ENCODE results near the gene IQCN.

IQCN gene

DNA sequence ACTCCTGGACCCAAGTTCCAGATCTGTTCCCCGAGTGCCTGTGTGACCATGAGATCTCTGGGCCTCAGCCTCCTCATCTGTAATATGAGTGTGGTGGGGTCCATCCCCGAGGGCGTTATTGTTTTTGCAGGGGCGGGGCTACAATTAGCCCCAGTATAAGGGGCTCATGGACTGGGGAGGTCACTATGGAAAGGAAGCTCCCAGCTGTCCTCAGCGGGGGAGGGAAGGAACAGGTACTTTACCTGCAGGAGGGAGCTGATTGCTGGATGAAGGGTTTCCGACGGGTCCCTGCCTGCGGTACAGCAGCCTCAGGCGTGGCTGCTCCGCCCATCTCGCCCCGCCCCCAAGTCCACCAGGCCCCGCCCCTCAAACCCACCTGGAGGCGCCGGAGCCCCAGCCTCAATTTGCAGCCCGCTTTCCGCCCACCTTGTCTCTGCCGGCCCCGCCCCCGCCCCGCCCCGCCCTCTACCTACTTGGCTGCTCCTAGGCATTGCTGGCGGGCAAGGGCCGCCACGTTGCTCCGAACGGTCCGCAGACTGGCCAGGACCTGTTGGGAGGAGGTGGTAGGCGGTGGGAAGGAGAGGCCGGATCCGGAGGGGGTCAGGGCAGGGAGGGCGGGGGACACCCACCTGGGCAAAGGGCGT lies 53.5 kb downstream of the IQCN start:
- no peak overlapping the region for H3K4me3 ChIP-seq (replicated peaks in 1 of 2; ENCODE audit: low read depth in 2 of 2, low read length in 2 of 2)
- no peak for DNase-seq (ENCODE audit: low read depth in 2 of 2)
- TF ChIP-seq, protein P1, sequence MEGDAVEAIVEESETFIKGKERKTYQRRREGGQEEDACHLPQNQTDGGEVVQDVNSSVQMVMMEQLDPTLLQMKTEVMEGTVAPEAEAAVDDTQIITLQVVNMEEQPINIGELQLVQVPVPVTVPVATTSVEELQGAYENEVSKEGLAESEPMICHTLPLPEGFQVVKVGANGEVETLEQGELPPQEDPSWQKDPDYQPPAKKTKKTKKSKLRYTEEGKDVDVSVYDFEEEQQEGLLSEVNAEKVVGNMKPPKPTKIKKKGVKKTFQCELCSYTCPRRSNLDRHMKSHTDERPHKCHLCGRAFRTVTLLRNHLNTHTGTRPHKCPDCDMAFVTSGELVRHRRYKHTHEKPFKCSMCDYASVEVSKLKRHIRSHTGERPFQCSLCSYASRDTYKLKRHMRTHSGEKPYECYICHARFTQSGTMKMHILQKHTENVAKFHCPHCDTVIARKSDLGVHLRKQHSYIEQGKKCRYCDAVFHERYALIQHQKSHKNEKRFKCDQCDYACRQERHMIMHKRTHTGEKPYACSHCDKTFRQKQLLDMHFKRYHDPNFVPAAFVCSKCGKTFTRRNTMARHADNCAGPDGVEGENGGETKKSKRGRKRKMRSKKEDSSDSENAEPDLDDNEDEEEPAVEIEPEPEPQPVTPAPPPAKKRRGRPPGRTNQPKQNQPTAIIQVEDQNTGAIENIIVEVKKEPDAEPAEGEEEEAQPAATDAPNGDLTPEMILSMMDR (IDR thresholded peaks at IDR 0.05; ENCODE audit: low read depth, low read length) = no peak

DNA sequence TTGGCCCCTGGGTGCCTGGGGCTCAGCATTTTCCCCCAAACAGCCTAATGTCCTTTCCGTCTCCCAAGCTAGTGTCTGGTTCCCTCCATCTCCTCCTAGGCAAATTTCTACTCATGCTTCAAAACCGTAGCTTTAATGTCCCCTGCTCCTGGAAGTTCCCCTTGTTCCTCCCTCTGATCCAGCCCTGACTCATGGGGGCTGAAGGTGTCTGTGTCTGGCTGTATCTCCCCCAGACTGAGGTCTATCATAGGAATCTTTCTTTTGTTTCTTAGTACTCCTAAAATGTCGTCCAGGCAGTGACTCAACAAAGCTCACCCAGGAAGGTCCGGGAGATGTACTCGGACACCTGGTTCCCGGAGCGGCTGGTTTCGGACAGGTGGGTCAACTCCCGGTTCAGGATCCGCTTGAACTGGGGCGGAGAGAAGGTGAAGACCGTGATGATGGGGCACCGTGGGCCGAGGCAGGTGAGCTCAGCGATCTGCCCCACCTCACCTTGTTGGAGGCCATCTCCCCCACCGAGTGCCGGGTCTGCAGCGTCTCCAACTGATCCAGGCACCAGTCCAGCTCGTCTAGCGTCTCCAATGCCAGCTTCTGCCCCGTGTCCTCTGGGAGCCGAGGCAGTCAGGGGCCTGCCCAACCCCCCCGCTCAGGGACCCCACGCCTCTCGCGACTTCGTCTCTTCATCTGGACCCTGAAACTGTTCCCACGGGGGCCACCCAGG lies 54.2 kb downstream of the IQCN start:
- no peak overlapping the region for H3K4me3 ChIP-seq (replicated peaks in 1 of 2; ENCODE audit: low read depth in 2 of 2, low read length in 2 of 2)
- DNase-seq (ENCODE audit: low read depth in 2 of 2) = peak in 1 of 2 donors; percentile 9
- TF ChIP-seq, protein P1 (IDR thresholded peaks at IDR 0.05; ENCODE audit: low read depth, low read length) = no peak

DNA sequence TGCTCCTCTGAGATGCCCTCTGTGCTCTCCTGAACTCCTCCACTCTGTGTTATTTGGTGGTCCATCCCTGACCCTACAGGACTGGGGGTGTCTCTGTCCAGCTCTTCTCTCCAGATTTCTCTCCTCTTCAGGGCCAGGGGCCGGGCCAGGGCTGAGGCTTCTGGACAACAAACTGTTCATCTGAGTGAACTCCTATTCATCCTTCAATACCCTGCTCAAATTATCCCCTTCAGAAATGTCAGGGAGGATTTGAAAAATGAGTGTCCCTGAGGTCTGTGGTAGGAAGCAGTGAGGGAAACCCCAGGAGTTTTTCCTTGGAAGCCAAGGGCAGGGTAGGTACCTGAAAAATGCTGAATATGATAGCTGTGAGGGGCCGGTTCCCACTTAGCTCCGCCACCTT lies 55.7 kb downstream of the IQCN start:
- no peak overlapping the region for H3K4me3 ChIP-seq (replicated peaks in 1 of 2; ENCODE audit: low read depth in 2 of 2, low read length in 2 of 2)
- TF ChIP-seq, protein P1 (IDR thresholded peaks at IDR 0.05; ENCODE audit: low read depth, low read length) = no peak
- DNase-seq (ENCODE audit: low read depth in 2 of 2) = no peak

DNA sequence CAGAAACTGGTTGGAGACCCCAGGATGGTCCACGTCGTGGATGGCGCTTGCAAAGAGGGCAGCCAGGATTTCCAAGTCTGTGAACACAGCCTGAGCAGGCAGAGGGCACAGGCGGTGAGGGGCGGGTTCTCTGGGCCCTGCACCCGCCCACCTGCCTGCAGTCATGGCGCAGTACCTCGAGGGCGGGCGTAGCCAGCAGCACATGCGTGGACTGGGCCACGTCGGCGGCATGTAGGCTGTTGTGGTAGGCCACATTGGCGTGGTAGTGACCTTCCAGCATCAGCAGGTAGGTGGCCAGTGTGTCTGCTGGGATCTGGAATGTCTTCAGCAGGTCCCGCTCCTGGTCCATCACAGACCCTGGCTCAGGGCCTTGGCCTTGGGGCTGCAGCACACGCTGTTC lies 56.1 kb downstream of the IQCN start:
- DNase-seq (ENCODE audit: low read depth in 2 of 2) = no peak
- TF ChIP-seq, protein P1 (IDR thresholded peaks at IDR 0.05; ENCODE audit: low read depth, low read length) = no peak
- H3K4me3 ChIP-seq (replicated peaks in 1 of 2; ENCODE audit: low read depth in 2 of 2, low read length in 2 of 2) = no peak overlapping the region

DNA sequence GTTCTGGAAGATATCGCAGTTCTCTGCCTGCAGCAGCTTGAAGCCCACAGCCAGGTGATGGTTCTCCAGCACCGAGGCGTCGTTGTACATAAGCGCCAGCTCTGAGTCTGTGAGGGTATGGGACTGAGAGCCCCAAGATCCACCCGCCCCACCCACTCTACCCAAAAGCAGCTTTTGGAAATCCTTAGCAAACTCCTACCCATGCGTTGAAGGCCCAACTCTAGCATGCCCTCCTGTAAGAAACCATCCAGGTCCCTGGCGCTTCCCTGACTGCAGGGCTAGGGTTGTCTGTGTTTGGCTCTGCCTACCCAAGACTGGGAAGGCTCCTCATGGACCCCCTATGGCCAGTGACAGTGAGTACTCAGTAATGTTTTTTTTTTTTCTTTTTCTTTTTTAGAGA lies 57.5 kb downstream of the IQCN start:
- TF ChIP-seq, protein P1 (IDR thresholded peaks at IDR 0.05; ENCODE audit: low read depth, low read length) = no peak
- DNase-seq (ENCODE audit: low read depth in 2 of 2) = no peak
- H3K4me3 ChIP-seq (replicated peaks in 1 of 2; ENCODE audit: low read depth in 2 of 2, low read length in 2 of 2) = no peak overlapping the region

DNA sequence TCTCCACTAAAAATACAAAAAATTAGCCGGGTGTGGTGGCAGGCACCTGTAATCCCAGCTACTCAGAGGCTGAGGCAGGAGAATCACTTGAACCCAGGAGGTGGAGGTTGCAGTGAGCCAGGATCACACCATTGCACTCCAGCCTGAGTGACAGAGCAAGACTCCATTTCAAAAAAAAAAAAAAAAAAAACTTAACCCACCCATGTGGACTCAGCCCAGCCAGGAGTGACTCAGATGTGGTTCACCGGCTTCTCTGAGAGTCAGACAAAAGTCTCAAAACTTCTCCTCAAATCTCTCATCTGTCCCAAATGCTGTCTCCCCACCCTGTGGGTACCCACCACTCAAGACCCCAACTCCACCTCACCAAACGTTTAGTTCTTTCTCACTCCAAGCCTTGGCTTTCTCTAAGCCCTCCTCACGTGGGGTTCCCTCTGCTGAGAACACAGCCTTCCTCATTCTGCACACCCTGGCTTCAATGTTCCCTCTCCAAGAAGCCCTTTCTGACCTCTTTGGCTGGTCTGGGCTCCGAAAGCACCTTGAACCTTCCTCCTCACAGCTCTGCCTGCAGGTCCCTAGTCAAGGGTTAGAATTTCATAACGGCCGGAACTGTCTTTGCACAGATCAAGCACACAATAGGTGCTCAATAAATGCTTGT lies 59.3 kb downstream of the IQCN start:
- no peak overlapping the region for H3K4me3 ChIP-seq (replicated peaks in 1 of 2; ENCODE audit: low read depth in 2 of 2, low read length in 2 of 2)
- TF ChIP-seq, protein P1 (IDR thresholded peaks at IDR 0.05; ENCODE audit: low read depth, low read length) = no peak
- DNase-seq (ENCODE audit: low read depth in 2 of 2) = peak; percentile 31 to 68
